Liver (tissue), 9 donors: ENCODE results near the gene CGNL1. TPM values are rescaled to one million over a fixed set of nuclear protein-coding genes. Genes with fewer than 3 reads are reported as not detected.

Experiments used
- DNase-seq: peaks from one replicate; pipeline ENCODE4 v3.0.0-alpha.2; 2017; ENCODE audit warnings: low spot score
- H3K27ac ChIP-seq, 2 donors: one replicate each; pipeline ENCODE4 v1.7.0; 2013; ENCODE audit warnings: inconsistent platforms in 2 of 2, low read length in 2 of 2, control low read depth in 1 of 2, low read depth in 1 of 2, mild to moderate bottlenecking in 1 of 2
- H3K27me3 ChIP-seq, 4 donors: one replicate each; pipeline versions ENCODE4 v1.6.1 to v1.7.0; 2013; ENCODE audit warnings: low read length in 3 of 4, inconsistent platforms in 1 of 4, mild to moderate bottlenecking in 1 of 4, moderate library complexity in 1 of 4; ENCODE audit not compliant: control insufficient read depth in 4 of 4, insufficient read depth in 4 of 4
- H3K36me3 ChIP-seq, 4 donors: one replicate each; pipeline versions ENCODE4 v1.6.1 to v1.7.0; 2013; ENCODE audit warnings: low read length in 3 of 4, mild to moderate bottlenecking in 3 of 4, low read depth in 1 of 4, moderate library complexity in 1 of 4; ENCODE audit not compliant: control insufficient read depth in 4 of 4, insufficient read depth in 3 of 4
- H3K4me1 ChIP-seq, 4 donors: one replicate each; pipeline versions ENCODE4 v1.6.1 to v1.7.0; 2013; ENCODE audit warnings: low read length in 3 of 4, mild to moderate bottlenecking in 3 of 4, moderate library complexity in 1 of 4; ENCODE audit not compliant: control insufficient read depth in 4 of 4, insufficient read depth in 4 of 4
- H3K4me3 ChIP-seq, 3 donors: one replicate each; pipeline versions ENCODE4 v1.6.1 to v1.7.0; 2013; ENCODE audit warnings: low read length in 3 of 3, control low read depth in 1 of 3, low read depth in 1 of 3, mild to moderate bottlenecking in 1 of 3
- H3K9ac ChIP-seq, 2 donors: one replicate each; pipeline ENCODE4 v1.7.0; 2013; ENCODE audit warnings: low read length in 2 of 2, mild to moderate bottlenecking in 2 of 2, moderate library complexity in 2 of 2, control low read depth in 1 of 2, low read depth in 1 of 2
- H3K9me3 ChIP-seq, 4 donors: one replicate each; pipeline versions ENCODE4 v1.6.1 to v1.7.0; 2013; ENCODE audit warnings: low read length in 3 of 4; ENCODE audit not compliant: control insufficient read depth in 4 of 4
- CTCF ChIP-seq: fragments of 150-350 bp; IDR thresholded peaks from 2 replicates; pipeline ENCODE4 v1.5.1; 2017; ENCODE audit warnings: improper control_type of control experiment, low read depth, low read length; ENCODE audit not compliant: missing input control
- EGR1 ChIP-seq, 2 donors: IDR thresholded peaks; 2 replicates each; pipeline ENCODE4 v1.6.1; 2016 to 2018; ENCODE audit warnings: antibody characterized with exemption in 2 of 2, low read depth in 2 of 2
- FOXA1 ChIP-seq: IDR thresholded peaks from 2 replicates; pipeline ENCODE4 v1.6.1; 2016; ENCODE audit warnings: antibody characterized with exemption
- FOXA2 ChIP-seq: IDR thresholded peaks from 2 replicates; pipeline ENCODE4 v1.6.1; 2016; ENCODE audit warnings: antibody characterized with exemption
- GABPA ChIP-seq, 2 donors: IDR thresholded peaks in 1 of 2; conservative IDR thresholded peaks in 1 of 2; 2 replicates each; pipeline ENCODE4 v1.6.1; 2016; ENCODE audit warnings: antibody characterized with exemption in 2 of 2, mild to moderate bottlenecking in 1 of 2, moderate library complexity in 1 of 2
- HNF4A ChIP-seq, 2 donors: conservative IDR thresholded peaks; 2 replicates each; pipeline ENCODE4 v1.6.1; 2016; ENCODE audit warnings: antibody characterized with exemption in 2 of 2, mild to moderate bottlenecking in 2 of 2
- HNF4G ChIP-seq: IDR thresholded peaks from 2 replicates; pipeline ENCODE4 v1.6.1; 2016; ENCODE audit warnings: antibody characterized with exemption
- JUND ChIP-seq, 2 donors: IDR thresholded peaks; 2 replicates each; pipeline ENCODE4 v1.6.1; 2016; ENCODE audit warnings: antibody characterized with exemption in 2 of 2
- NR2F2 ChIP-seq: IDR thresholded peaks from 2 replicates; pipeline ENCODE4 v1.6.1; 2016; ENCODE audit warnings: antibody characterized with exemption
- RAD21 ChIP-seq, 2 donors: IDR thresholded peaks; 2 replicates each; pipeline ENCODE4 v1.6.1; 2016; ENCODE audit warnings: antibody characterized with exemption in 2 of 2, mild to moderate bottlenecking in 2 of 2
- REST ChIP-seq: IDR thresholded peaks from 2 replicates; pipeline ENCODE4 v1.6.1; 2016; ENCODE audit warnings: antibody characterized with exemption, mild to moderate bottlenecking
- RXRA ChIP-seq, 2 donors: IDR thresholded peaks; 2 replicates each; pipeline ENCODE4 v1.6.1; 2017 to 2018; ENCODE audit warnings: antibody characterized with exemption in 2 of 2, mild to moderate bottlenecking in 1 of 2
- SP1 ChIP-seq: IDR thresholded peaks from 2 replicates; pipeline ENCODE4 v1.6.1; 2018; ENCODE audit warnings: antibody characterized with exemption, mild to moderate bottlenecking
- TAF1 ChIP-seq: conservative IDR thresholded peaks from 2 replicates; pipeline ENCODE4 v1.6.1; 2016; ENCODE audit warnings: antibody characterized with exemption, mild to moderate bottlenecking
- YY1 ChIP-seq: IDR thresholded peaks from 2 replicates; pipeline ENCODE4 v1.6.1; 2016; ENCODE audit warnings: antibody characterized with exemption, mild to moderate bottlenecking
- ZBTB33 ChIP-seq: IDR thresholded peaks from 2 replicates; pipeline ENCODE4 v1.6.1; 2016; ENCODE audit warnings: antibody characterized with exemption
- WGBS: extraction: QIAGEN DNeasy Blood & Tissue Kit; methylation state at CpG from one replicate; pipeline ENCODE4 v1.1.7; 2013; 5-methylcytosine and 5-hydroxymethylcytosine counted together
- polyA plus RNA-seq, 2 donors: library from polyadenylated mRNA; stranded (reverse) in 1 of 2; unstranded in 1 of 2; fragments of 200-250 nt in 1 of 2; fragments of >200 nt in 1 of 2; fragmentation: Nextera tagmentation in 1 of 2; extraction: Ambion mirVana in 1 of 2; gene quantifications; one replicate each; pipeline versions ENCODE4 v1.2.1 to v1.2.3, GENCODE V29; 2013 to 2015
- total RNA-seq, 2 donors: library from RNA; depleted of rRNA; stranded (reverse); fragments of >200 nt; gene quantifications; one replicate each; pipeline ENCODE4 v1.2.3, GENCODE V29; 2014
- TF ChIP-seq, protein P1 (sequence below): IDR thresholded peaks from 2 replicates; pipeline ENCODE4 v1.6.1; 2016; ENCODE audit warnings: antibody characterized with exemption
- TF ChIP-seq, protein P2 (sequence below): IDR thresholded peaks from 2 replicates; pipeline ENCODE4 v1.6.1; 2016; ENCODE audit warnings: antibody characterized with exemption
- donor health status: healthy.
- donor health status: healthy.
- donor health status: healthy.
- donor health status: healthy.
- donor health status: healthy.

The CGNL1 gene
- total and polyA plus RNA-seq, 4 donors, result 12.0 to 31.9 (median 16.1) TPM

DNA sequence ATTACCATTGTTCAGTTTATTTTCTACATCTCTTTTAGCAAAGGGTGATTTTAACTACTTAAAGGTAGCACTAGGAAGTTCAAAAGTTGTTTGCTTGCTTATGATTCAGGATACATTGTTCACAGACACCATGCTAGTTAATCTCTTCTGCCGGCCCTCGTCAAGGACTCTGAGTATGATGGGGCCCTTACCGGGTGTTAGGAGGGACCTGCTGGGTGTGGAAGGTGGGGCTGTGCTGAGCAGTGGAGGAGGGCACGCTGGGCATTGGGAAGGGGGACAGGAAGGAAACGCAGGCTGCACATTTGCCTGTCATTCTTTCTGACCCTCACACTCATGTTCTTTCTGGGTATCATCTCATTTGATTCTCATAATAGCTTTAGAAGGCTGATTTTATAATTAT is 150.3 kb downstream of the CGNL1 start:
- 74% methylated on average over 5 of the region's 5 CpGs for WGBS
- no peak overlapping the region for H3K9ac ChIP-seq
- no peak overlapping the region for H3K27ac ChIP-seq
- H3K9me3 ChIP-seq, result no peaks in the 10 kb centered on the region
- TF ChIP-seq CTCF, result no peak
- TF ChIP-seq FOXA2, result no peak
- TF ChIP-seq, protein P1, sequence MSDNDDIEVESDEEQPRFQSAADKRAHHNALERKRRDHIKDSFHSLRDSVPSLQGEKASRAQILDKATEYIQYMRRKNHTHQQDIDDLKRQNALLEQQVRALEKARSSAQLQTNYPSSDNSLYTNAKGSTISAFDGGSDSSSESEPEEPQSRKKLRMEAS, result no peak
- no peak for TF ChIP-seq NR2F2
- TF ChIP-seq JUND (IDR thresholded peaks at IDR 0.05), result no peak
- TF ChIP-seq RAD21 (IDR thresholded peaks at IDR 0.05), result no peak
- TF ChIP-seq YY1, result no peak
- no peak for TF ChIP-seq HNF4G
- TF ChIP-seq, protein P2, sequence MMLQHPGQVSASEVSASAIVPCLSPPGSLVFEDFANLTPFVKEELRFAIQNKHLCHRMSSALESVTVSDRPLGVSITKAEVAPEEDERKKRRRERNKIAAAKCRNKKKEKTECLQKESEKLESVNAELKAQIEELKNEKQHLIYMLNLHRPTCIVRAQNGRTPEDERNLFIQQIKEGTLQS, result no peak
- no peak for TF ChIP-seq ZBTB33
- TF ChIP-seq REST, result no peak
- no peak for TF ChIP-seq HNF4A (conservative IDR thresholded peaks at IDR 0.05)
- TF ChIP-seq SP1, result no peak
- H3K36me3 ChIP-seq, result peaks cover 3 to 63% (median 36%) of the 10 kb centered on the region in 4 donors
- DNase-seq, result no peak
- H3K27me3 ChIP-seq, result no peaks in the 10 kb centered on the region
- peaks cover 0 to 18% (median 9%) of the 10 kb centered on the region in 4 donors for H3K4me1 ChIP-seq
- H3K4me3 ChIP-seq, result no peak overlapping the region

GRCh38 chr15:57527382-57528091 is 151.2 kb downstream of the CGNL1 start:
- H3K9me3 ChIP-seq, result no peaks in the 10 kb centered on the region
- H3K4me3 ChIP-seq, result no peak overlapping the region
- H3K27ac ChIP-seq, result no peak overlapping the region
- no peak for DNase-seq
- TF ChIP-seq HNF4G (no peak), NR2F2 (no peak), CTCF (peak; percentile 58), ZBTB33 (no peak), JUND (IDR thresholded peaks at IDR 0.05) (no peak), FOXA2 (no peak), YY1 (no peak), EGR1 (IDR thresholded peaks at IDR 0.05; ENCODE audit: low read depth in 2 of 2) (no peak), RAD21 (IDR thresholded peaks at IDR 0.05) (peak; percentile 96 to 97), GABPA (IDR thresholded peaks at IDR 0.05 in 1 of 2, conservative IDR thresholded peaks at IDR 0.05 in 1 of 2) (no peak), TAF1 (no peak), RXRA (IDR thresholded peaks at IDR 0.05) (peak in 1 of 2 donors; percentile 12), FOXA1 (no peak)
- TF ChIP-seq, protein P2, result no peak
- H3K27me3 ChIP-seq, result no peaks in the 10 kb centered on the region
- no peak overlapping the region for H3K9ac ChIP-seq
- peaks cover 0 to 18% (median 9%) of the 10 kb centered on the region in 4 donors for H3K4me1 ChIP-seq
- peaks cover 3 to 61% (median 42%) of the 10 kb centered on the region in 4 donors for H3K36me3 ChIP-seq
- 78% methylated on average over 9 of the region's 9 CpGs for WGBS
